Neutrophil (primary cell): Measurements from ENCODE around the gene TRIM15.

Source experiments
- H3K27ac ChIP-seq: fragments of 200-600 bp; sonication (generic); 2 replicates; pipeline ENCODE4 v1.5.1; 2016; ENCODE audit warnings: mild to moderate bottlenecking, moderate library complexity
- H3K27me3 ChIP-seq: fragments of 200-600 bp; sonication (generic); 2 replicates; pipeline ENCODE4 v1.6.0; 2016; ENCODE audit warnings: mild to moderate bottlenecking
- H3K36me3 ChIP-seq: fragments of 200-600 bp; sonication (generic); 2 replicates; pipeline ENCODE4 v1.5.1; 2017
- H3K4me1 ChIP-seq, 2 experiments: fragments of 200-600 bp in 1 of 2; sonication (generic) in 1 of 2; 1 replicate in 1 of 2; 2 replicates in 1 of 2; pipeline versions ENCODE4 v1.5.1 to v1.6.1; 2013 to 2016; ENCODE audit warnings: low read depth in 1 of 2, low read length in 1 of 2, mild to moderate bottlenecking in 1 of 2, moderate library complexity in 1 of 2; ENCODE audit not compliant: control insufficient read depth in 1 of 2, insufficient read depth in 1 of 2
- H3K4me3 ChIP-seq, 2 experiments: fragments of 200-600 bp in 1 of 2; sonication (generic) in 1 of 2; 1 replicate in 1 of 2; 2 replicates in 1 of 2; pipeline ENCODE4 v1.5.1; 2013 to 2016; ENCODE audit warnings: low read depth in 1 of 2, low read length in 1 of 2, mild to moderate bottlenecking in 1 of 2, moderate library complexity in 1 of 2
- H3K9me3 ChIP-seq: fragments of 200-600 bp; sonication (generic); 2 replicates; pipeline ENCODE4 v1.5.1; 2016
- TF ChIP-seq, protein P1 (sequence below): fragments of 200-600 bp; sonication (generic); IDR thresholded peaks from 2 replicates; pipeline ENCODE4 v1.5.1; 2016; ENCODE audit warnings: antibody characterized with exemption

TRIM15 gene

DNA sequence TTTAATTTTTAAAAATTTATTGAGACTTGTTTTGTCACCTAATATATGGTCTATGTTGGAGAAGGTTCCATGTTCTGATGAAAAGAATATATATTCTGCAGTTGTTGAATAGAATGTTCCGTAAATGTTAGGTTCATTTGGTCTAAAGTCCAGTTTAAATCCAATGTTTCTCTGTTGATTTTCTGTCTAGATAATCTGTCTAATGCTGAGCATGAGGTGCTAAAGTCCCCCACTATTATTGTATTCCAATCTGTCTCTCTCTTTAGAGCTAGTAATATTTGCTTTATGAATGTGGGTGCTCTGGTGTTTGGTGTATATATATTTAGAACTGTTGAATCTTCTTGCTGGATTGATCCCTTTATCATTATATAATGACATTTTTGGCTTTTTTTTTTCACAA, 15.5 kb downstream of the TRIM15 start:
- H3K9me3 ChIP-seq = no peaks in the 10 kb centered on the region
- H3K4me3 ChIP-seq = no peak overlapping the region
- peaks cover 71% of the 10 kb centered on the region for H3K27me3 ChIP-seq
- no peaks in the 10 kb centered on the region for H3K36me3 ChIP-seq
- TF ChIP-seq, protein P1, sequence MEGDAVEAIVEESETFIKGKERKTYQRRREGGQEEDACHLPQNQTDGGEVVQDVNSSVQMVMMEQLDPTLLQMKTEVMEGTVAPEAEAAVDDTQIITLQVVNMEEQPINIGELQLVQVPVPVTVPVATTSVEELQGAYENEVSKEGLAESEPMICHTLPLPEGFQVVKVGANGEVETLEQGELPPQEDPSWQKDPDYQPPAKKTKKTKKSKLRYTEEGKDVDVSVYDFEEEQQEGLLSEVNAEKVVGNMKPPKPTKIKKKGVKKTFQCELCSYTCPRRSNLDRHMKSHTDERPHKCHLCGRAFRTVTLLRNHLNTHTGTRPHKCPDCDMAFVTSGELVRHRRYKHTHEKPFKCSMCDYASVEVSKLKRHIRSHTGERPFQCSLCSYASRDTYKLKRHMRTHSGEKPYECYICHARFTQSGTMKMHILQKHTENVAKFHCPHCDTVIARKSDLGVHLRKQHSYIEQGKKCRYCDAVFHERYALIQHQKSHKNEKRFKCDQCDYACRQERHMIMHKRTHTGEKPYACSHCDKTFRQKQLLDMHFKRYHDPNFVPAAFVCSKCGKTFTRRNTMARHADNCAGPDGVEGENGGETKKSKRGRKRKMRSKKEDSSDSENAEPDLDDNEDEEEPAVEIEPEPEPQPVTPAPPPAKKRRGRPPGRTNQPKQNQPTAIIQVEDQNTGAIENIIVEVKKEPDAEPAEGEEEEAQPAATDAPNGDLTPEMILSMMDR = no peak
- no peaks in the 10 kb centered on the region for H3K4me1 ChIP-seq
- H3K27ac ChIP-seq = no peak overlapping the region

GRCh38 chr6:30180145-30180544, 16.8 kb downstream of the TRIM15 start:
- Histone ChIP-seq H3K27me3 (peaks cover 58% of the 10 kb centered on the region), H3K36me3 (peaks cover 12% of the 10 kb centered on the region), H3K4me3 (no peak overlapping the region), H3K9me3 (no peaks in the 10 kb centered on the region), H3K4me1 (no peaks in the 10 kb centered on the region), H3K27ac (no peak overlapping the region)
- TF ChIP-seq, protein P1 = no peak

DNA sequence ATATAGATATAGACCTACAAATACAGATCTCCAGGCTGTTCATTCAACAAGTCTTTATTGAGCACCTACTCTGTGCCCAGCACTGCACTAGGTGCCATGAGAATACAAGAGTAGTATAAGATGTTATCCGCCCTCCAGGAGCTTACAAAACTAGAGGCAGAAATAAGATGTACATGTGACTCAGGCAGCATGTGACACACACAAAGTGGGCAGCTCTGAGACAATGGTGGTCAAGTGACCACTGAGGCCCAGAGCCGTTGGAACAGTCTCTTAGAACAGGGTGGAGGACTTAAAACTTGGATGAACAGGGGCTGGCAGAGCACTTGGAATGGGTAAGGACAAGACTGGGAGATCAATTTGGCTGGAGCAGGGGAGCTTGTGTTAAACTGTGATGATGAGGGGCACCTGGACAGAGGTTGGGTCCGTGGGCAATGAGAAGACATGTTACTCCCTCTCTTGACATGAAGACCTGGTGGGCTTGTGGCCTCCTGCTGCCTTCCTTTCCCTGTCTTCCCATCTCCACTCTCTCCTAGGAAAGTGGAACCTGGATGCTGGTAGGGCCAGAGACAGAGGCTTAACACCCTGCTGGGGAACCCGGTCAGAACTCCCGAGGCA, 21.2 kb downstream of the TRIM15 start:
- H3K36me3 ChIP-seq = peaks cover 52% of the 10 kb centered on the region
- no peaks in the 10 kb centered on the region for H3K9me3 ChIP-seq
- no peak overlapping the region for H3K27ac ChIP-seq
- no peaks in the 10 kb centered on the region for H3K4me1 ChIP-seq
- H3K27me3 ChIP-seq = peaks cover 14% of the 10 kb centered on the region
- no peak overlapping the region for H3K4me3 ChIP-seq
- TF ChIP-seq, protein P1 = no peak

- peaks cover 67% of the 10 kb centered on the region for H3K36me3 ChIP-seq
These were observed 22.6 kb downstream of the TRIM15 start for GRCh38 chr6:30185846-30186484.

DNA sequence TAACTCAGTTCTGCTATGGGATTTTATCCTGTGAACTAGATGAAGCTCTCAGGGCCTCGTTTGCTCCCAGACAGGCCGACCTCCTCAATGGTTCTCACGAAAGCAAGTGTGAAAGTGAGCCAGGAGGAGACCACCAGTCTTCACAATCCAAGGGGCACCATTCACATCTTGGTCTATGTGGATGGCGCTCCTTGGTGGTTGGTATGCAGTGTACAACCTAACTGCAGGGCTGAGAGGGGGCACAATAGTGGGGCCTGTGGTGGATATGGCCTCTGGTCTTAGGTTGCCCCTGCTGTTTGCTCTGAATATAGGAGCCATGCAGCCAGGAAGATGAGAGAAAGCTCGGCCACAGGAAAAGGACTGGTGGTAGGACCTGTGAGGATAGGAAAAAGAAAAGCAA, 25.2 kb downstream of the TRIM15 start:
- no peak overlapping the region for H3K4me3 ChIP-seq
- no peak overlapping the region for H3K27ac ChIP-seq
- H3K9me3 ChIP-seq = no peaks in the 10 kb centered on the region
- H3K36me3 ChIP-seq = peaks cover 88% of the 10 kb centered on the region
- no peaks in the 10 kb centered on the region for H3K27me3 ChIP-seq
- H3K4me1 ChIP-seq = no peaks in the 10 kb centered on the region
- TF ChIP-seq, protein P1 = no peak

More at GRCh38 chr6:30185846-30186484, 22.6 kb downstream of the TRIM15 start:
- TF ChIP-seq, protein P1 = no peak
- Histone ChIP-seq H3K4me3 (no peak overlapping the region), H3K27ac (no peak overlapping the region), H3K4me1 (no peaks in the 10 kb centered on the region), H3K27me3 (peaks cover 8% of the 10 kb centered on the region), H3K9me3 (no peaks in the 10 kb centered on the region)
